Activated gamma-delta T cell treated with anti-CD3 and anti-CD28 coated beads, Interleukin-2, amount 50 U/mL, for 16 hours (primary cell): ENCODE measurements around the gene BTBD16.

Experiments used
- DNase-seq: peaks from one replicate; pipeline ENCODE4 v3.0.0-alpha.2; 2020; ENCODE audit warnings: low read depth

The BTBD16 gene

DNA sequence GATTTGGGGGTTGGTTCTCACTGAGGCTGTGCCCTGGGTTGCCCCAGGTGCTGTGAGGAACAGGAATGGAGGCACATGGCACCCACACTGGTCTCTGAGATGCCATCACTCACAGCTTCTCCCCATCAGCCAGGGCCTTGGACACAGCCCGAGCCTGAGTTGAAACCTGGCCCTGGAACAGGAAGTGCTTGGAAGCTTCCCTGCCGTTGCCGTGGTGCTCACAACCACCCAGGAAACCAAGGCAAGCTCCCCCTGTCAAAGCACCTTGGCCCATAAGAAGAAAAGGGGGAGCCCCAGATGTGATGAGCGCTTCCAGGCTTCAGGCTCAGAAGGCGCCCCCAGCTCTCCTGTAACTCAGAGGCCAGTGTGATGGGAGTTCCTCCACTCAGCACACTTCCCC lies at the start of gene BTBD16:
Gene BTBD16 (plus strand): TSS at position 221 of the 400 bp plus-strand sequence. CDS start 3,786 bp downstream, outside the sequence.
- DNase-seq, result no peak

DNA sequence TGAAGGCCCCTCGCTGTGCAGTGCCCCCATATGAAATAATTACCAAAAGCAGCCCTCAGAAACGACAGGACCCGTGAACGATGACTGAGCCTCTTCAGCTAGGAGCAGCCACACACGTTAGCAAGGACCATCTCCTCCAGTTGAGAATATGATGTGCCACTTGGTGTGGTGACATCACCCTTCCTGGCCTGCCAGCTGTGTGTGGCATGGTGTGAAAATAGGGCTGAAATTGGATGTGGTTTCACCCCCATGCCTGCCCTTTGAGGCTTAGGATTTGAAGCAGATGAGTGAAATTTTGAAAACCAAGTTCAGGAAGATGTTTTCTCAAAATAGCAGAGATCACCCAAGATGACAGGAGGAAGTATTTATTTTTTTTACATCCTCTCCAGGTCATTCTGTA lies 49.1 kb upstream of the BTBD16 start:
- DNase-seq, result no peak

DNA sequence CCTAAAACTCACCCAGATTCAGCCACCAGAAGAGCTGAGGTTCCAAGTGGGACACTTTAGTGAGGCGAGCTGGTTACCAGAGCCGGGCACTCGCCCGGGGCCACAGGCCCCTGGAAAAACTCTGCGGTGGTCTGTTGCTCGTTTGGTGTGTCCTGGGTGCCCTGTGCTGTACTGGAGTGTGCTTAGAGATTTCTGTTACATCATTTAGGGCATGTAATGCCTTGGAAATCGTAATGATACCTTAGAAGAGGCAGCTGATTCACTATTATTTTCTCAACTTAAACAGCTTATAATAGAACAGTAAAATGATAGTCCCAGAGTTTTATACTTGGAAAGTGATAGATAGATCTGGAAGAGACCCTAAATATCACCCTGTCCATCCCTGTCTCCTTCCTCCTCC lies 48.5 kb upstream of the BTBD16 start:
- DNase-seq, result no peak

DNA sequence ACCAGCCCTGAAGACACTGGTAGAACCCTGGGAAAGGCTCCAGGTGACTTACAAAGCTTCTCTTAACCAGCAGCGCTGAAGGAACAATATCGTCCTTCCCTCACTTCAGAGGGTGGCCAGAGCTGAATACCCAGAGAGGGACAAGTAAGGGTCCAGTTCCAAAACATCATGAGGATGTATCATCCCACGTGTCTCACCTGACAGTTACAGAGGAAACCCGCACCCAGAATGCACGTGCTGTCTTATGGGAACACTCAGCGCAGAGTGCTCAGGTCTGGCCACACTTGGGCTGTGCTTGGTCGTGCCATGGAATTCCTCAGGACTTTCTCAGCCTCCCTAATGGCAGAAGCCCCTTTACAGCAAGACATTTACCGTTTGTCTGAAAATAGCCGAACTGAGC lies 46.9 kb upstream of the BTBD16 start:
- DNase-seq, result no peak

DNA sequence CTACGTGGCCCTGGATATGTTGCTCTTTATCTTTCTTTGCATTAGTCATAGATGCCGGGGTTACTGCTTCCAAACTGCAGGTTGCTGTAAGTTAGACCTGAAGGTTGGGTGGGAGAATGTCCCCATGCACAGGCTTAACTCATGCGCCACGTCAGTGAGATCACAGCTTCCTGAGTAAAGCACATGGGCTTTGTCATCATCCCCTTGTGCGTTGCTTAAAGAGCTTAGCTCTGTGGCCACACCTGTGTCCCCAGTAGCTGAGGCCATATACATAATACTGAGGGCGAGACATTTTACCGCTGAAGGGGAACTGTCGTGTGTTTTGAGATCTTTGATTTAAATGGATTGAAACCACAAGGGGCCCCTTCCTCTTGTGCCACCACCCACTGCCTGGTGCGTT lies 45.8 kb upstream of the BTBD16 start:
- DNase-seq, result no peak

DNA sequence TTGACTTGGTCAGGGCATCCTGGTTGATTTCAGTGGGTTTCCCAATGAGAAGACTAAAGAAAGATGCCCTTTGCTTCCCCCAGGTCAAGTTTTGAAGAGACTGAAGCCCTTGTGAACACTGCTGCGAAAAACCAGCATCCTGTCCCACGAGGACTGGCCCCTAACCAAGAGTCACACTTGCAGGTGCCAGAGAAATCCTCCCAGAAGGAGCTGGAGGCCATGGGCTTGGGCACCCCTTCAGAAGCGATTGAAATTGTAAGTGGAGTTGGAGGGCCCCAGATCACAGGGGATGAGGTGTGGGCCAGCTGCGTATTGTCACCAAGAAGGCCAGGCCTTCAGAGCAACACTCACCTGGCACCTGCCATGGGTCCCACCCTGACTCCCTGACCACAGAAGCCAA lies 43.3 kb upstream of the BTBD16 start:
- no peak for DNase-seq

DNA sequence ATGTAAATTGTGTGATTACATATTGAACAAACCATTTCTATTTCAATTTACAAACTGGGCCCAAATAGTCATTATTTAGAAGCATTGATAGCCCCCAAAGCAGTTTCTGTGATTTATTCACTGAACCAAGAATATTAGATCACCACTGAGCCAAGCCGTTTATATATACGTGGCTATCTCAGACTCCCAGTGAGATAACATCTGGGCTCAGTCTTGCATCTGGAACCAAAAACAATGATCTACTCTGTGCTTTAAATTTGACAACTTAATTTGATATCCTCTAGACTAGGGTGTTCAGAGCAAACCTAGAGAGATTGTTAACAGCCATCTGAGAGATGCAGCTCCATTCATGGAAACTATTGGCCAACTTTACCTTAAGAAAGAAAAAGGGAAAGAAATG lies 41.4 kb upstream of the BTBD16 start:
- DNase-seq, result no peak

DNA sequence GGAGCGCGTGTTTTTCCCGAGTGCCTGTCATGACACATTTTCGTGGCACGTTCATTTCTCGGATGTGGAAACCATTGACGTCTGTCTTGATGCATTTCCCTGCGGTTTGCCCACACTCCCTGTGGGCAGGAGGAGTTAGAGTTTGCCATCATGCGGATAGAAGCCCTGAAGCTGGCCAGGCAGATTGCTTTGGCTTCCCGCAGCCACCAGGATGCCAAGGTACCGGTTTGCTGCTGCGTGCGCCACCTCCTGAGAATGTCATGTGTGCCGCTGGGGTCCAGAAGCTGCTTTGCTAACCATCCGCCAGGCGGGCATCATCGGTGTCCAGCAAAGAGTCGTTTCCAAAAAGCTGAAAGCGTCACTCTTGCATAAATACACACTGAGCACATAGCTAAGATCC lies 40.9 kb upstream of the BTBD16 start:
- DNase-seq, result no peak

DNA sequence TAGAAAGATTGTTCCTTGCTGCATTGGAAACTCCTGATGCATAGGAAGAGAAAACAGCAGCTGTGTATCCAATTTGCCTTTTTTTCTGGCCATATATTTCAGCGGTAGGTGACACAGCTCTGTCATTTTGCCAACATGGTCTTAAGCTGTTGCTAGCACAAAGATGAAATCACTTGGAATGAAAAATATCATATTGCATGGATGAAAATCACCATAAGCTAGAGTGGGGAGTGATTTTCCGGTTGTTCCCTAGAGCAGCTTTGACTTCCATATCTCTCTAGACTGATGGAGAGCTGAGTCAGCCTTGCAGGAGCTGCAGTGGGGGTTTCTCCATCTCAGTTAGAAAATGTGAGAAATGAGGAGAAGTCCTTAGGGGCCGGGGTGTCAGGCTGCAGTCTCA lies 38.3 kb upstream of the BTBD16 start:
- no peak for DNase-seq

DNA sequence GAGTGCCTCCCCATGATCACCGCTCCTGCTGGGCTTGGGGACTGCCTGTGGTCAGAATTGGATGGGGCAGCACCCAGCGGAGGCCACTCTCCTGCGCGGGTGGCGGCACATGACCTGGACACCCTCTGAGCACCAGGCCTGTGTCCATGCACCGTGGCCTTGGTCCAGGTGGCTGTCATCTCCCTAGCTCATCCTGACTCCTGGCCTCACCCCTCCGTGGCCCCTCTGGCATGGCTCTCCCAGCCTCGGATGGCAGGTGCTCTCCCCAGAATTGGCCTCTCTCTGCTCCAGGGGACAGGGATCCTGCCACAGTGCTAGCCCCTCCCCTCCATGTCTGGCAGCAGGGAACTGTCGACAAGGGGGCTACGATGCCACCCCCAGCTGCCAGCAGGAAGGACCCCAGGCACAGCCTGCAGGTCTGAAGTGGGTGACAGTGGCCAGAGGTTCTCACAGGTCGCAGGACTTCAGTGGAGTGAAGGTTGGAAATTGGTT lies 37.2 kb upstream of the BTBD16 start:
- DNase-seq, result no peak

DNA sequence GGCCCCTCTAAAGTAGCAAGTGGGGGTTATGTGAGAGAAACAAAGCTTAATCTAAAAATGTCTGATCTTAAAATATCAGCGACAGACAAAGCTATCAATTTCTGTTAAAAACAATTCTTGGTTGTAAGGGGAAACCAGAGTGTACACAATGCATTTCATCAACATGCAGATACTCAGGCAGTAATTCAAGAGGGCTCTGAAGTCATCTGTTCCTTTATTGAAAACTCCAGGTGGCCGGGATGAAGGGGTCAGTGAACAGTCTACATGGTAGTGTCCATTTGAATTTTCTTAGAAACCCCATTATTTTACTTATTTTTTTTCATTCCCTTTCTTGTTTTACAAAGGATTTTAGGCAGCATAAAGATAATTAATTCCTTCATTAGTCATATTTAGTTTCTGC lies 36.7 kb upstream of the BTBD16 start:
- no peak for DNase-seq

DNA sequence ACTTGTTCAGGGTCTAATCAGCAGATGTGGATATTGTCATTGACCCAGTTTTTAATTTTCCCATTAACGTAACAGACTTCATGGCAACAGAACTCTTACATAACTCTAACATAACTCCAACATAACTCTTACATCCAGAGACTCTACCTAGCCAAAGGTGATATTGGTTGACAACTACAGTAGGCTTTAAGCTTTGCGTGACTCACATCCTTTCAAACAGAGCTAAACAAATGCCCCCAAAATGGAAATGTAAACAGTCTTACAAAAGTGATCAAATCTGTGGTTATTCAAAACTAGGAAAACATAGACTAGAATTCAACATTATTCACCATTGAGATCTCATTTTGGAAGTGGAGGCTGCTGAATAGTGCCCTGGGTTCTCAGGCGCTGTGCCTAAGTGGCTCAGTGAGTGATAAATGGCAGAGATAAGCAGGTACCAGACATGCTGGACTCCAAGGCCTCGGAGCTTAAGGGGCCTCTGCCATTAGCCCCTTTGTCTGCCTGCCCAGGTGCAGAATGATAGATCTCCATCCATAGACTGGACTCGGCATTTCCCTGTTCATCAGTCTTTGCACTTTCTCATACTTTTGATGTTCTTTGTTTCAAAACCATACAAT lies 34.3 kb upstream of the BTBD16 start:
- DNase-seq, result no peak

DNA sequence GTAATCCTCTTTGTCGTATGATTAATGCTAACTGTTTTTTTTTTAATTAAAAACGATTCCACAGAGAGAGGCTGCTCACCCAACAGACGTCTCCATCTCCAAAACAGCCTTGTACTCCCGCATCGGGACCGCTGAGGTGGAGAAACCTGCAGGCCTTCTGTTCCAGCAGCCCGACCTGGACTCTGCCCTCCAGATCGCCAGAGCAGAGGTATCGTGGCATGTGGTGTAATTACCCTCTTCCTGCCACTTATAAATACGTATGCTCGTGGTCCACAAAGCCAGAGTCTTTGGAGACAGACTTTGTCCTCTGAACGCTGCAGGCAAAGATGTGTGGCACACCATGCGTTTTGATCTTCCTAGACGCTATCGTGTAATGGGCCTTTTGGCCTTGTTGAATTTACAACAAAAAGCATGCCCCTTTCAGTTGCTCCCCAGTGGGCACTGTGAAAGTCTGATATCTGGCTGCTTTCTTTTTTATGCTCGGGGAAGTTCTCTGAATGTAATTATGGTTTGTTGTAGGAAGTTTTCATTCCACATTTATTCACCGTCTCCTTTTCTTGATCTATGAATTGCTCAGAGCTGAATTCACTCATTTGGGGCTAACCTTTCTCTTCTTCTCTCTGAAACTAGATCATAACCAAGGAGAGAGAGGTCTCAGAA lies 33.6 kb upstream of the BTBD16 start:
- DNase-seq, result no peak

DNA sequence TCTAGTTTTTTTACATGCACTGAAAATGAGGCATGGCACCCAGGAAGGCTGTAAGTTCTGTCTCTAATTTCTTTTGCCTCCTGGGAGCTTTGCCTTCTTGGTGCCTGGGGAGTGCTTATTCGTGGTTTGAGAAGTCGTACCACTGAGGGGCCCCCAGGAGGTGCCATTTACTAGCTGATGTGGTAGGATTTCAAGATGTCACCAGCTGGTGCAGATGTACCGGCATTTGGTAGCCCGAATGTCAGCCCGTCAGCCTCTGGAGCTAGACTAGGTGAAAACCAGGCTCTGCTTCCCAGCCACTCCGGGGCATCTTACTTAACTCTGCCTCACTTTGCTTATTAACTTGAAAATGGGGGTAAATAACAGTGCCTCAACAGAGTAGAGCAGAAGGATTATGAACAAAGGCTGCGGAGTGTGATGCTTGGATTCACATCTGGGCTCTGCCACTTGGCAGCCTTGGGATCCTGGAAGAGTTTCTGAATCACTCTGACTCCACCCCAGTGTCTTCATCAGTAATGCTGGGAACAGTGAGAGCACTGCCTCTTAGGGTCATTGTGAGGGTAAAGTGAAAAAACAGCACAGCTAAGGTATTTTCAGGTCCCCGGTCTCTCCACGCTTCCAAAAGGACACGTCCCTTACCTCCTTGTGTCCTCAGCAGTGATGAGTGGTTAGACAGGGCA lies 31.4 kb upstream of the BTBD16 start:
- no peak for DNase-seq

DNA sequence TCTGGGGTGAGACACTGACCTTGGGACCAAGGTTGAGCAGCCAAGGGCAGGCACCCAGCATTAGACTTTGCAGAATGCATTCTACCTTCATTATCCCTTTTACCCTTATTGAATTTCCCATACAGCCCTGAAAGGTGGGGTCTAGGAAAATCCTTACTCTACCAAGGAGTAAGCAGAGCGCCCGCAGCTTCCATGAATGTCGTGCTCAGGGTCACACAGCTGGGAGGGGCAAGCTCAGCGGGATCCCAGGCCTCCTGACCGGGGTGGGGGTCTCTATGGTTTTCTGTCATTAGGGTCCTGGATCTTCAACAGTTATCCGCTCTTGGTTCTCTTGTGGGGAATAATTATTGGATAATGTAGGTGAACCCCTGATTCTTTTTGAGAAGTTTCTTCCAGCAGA lies 30.7 kb upstream of the BTBD16 start:
- no peak for DNase-seq

DNA sequence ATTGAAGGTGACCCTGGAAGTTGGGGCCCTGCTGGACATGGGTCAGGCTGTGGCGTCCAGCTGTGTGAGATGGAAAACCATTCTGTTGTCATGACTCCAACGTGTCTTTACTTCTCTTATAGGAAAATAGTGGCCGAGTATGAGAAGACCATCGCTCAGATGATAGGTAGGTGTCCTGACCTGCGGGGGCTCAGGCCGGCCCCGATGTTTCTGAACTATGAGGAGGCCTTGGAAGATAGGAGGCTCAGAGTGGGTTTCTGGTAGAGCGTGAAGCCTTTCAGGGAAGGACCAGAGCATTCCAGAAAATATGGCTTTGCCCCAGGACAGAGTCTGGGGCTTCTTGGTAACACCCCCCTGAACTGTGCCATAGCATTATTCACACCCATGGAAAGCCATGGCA lies 29.3 kb upstream of the BTBD16 start:
- DNase-seq, result no peak

DNA sequence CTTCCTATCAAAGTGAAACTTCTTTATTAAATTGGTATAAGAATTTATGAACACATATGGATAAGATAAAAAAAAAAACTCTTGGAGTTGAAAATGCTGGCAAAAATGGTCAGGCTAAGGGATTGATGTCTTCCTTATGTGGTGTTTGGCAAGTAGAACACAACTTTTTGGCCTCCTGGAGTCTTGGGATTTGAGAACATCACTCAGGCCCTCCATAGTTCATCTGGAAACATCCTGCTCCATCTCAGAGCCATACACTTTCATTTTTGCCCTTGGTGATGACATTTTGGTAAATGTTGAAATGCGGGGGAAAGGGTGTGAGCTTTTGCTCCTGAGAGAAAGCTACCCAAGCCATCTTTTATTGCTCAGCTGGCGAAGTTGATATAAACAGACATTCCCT lies 27.5 kb upstream of the BTBD16 start:
- no peak for DNase-seq

DNA sequence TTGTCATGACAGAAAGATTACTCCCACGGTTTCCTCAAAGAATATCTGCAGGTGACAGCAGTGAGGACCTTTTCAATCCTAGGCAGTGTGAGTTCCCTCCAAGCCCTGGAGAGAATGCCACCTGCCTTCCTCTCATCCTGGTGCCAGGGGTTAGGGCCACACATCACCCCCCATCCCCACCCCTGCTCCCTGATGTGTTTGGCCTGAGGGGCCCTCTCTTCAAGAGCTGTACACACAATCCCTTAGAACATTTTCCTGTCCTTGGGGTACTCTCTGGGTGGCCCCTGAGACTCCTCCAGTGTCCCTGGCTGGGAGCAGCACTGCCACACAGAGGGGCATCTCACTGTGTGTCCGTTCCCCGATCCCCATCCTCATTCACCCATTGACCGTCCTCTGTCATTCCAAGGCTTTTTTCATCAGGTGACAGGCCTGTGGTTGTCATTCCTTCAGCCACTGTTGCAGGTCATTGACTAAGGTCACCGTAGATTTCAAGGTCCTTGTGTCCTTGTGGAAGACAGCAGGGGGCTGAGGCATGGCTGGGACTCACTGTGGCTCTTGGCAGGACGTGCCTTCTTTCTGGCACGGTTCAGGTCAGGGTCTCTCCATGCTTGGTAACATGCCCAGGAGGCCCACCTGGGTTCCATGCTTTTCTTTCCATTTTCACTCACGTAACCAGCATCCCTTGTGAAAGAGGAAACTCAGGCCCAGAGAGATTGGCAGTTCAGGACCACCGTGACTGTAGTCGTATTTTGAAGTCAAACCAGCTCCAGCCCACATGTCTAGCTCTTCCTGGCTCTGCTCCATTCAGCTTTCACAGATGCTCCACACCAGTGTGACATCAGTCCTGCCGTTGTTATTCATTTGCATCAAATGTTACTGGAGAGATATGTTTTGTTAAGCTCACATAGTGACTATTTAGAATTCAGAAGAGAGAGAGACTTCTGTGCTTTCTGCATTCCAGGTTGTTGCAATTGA lies 26.8 kb upstream of the BTBD16 start:
- no peak for DNase-seq

DNA sequence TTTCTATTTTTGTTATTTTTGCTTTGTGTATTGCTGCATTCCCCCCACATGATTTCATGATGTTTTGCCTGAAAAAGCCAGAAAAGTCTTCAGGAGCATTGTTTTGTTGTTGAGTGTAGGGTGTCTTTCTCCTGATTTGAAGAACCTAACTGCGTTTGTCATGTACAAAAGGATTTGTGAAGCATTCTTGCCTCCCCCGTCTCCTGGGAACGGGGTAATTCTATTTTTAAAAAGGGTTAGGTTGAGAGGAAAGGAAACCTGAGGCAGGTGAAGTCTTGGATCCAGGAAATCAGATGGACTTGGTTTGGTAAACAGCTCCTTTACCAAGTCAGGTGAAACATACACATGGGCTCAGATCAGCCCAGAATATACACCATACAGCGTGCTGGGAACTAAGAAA lies 26.0 kb upstream of the BTBD16 start:
- no peak for DNase-seq

DNA sequence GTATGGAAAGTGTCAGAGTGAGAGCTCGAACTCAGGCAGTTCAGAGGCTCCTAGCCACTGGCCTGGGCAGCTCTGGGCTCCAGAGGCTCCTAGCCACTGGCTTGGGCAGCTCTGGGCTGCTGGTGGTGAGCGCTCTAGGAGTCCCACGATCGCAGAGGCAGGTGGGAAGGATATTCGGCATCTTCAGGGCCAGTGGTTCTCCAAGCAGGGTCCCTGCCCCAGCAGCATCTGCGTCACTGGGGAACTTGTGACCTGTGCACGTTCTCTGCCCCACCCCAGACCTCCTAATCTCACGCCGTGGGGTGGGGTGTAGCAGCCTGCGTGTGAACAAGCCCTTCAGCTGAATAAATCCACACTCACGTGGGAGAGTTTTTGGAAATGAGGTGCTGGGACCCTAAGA lies 25.2 kb upstream of the BTBD16 start:
- DNase-seq, result no peak

DNA sequence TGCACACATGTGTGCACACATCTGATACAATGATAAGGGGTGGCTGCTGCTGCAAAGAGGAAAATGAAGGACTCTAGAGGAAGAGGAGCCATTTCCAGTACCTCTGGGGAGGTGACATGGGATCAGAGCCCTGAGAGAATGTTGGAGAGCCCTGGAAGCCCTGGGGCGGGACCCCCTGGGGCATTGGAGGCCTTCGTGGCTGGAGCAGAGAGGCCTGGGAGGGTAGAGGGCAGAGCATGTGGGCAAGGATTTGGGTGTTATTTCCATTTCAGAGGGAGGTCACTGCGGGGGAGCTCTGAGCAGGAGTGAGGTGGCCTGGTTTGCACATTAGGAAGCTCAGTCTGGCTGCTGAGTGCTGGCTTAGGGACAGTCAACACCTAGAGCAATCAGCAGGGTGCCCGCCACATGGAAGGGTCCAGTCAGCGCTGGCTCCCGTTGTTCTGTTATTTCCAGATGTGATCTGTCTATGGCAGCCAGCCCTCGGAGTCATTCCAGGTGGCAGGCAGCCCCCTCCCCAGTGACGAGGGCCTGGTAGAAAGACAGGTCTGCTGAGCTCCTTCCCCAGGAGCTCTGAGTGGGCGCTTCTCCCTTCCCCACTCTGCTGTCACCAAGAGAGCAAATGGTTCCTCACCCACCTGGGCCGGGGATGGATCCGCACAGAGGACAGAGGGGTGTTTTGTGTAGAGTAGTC lies 24.1 kb upstream of the BTBD16 start:
- DNase-seq, result no peak
